ENCODE measurements around the gene MEMO1. TPM values are rescaled to one million over a fixed set of nuclear protein-coding genes. Genes with fewer than 3 reads are reported as not detected.
A peak's percentile ranks its signal among the peaks of the same experiment; 100 is the strongest.

The MEMO1 gene
- total and polyA plus RNA-seq, 9 of the 15 experiments (the other 6 are each of a cell fraction or from before 2014, with no cell fraction given) = 22.1 to 87.7 (median 61.2) TPM

- TF ChIP-seq AFF4 (CRISPR knock-in tag; IDR thresholded peaks at IDR 0.05) = 0 out of 2 replicates have a peak, but pooled peaks have one; percentile 57
Observed at GRCh38 chr2:31997653-31998052, 13.2 kb downstream of the MEMO1 start (continued).

- DNase-seq (ENCODE audit: extremely low read depth in 1 of 4, low spot score in 3 of 4) (no peak), FAIRE-seq (no peak), ATAC-seq (peak; percentile 12)
- Histone ChIP-seq H2AFZ (ENCODE audit: low read depth, low read length) (no peak overlapping the region), H3K4me2 (ENCODE audit: insufficient read depth, low read length) (no peak overlapping the region), H4K20me1 (replicated peaks; ENCODE audit: control insufficient read depth, insufficient read depth, low read length) (peaks cover 7% of the 10 kb centered on the region; the same call in 1 of the 2 replicates), H3K36me3 (ENCODE audit: control insufficient read depth, insufficient read depth, low read length) (no peaks in the 10 kb centered on the region; the same call in none of the 3 replicates), H3K9ac (ENCODE audit: insufficient read depth in 1 of 2, low read depth in 2 of 2, low read length in 2 of 2) (no peak overlapping the region), H3K9me3 (replicated peaks; ENCODE audit: control insufficient read depth, insufficient read depth, low read depth, low read length) (no peaks in the 10 kb centered on the region), H3K27ac (ENCODE audit: extremely low read depth, low read depth, low read length) (no peak overlapping the region), H3K9me1 (ENCODE audit: control insufficient read depth, insufficient read depth, low read length) (no peaks in the 10 kb centered on the region), H3K27me3 (ENCODE audit: control insufficient read depth in 2 of 2, insufficient read depth in 2 of 2, low read length in 2 of 2) (no peaks in the 10 kb centered on the region), H3K4me3 (no peak overlapping the region), H3K79me2 (ENCODE audit: control insufficient read depth, insufficient read depth, low read length) (peaks cover 94% of the 10 kb centered on the region), H3K4me1 (replicated peaks in 1 of 2; ENCODE audit: control insufficient read depth in 2 of 2, insufficient read depth in 2 of 2, low read length in 2 of 2) (peaks cover 16 to 17% of the 10 kb centered on the region in 2 experiments)
- 76% methylated on average over 6 of the region's 6 CpGs for WGBS (ENCODE audit: insufficient coverage, low coverage, missing lambda C conversion rate)
- intact Hi-C loops (cut with micrococcal nuclease) = no loop called here
- in situ Hi-C loops (cut with MboI) = no loop called here
- CTCF ChIA-PET (ENCODE audit: low intra/inter-chr PET ratio) = interaction anchor here (0.6 kb wide), 1 partner anchor 1881 kb away, joined by 3 read pairs; no protein-coding TSS in a partner anchor
- BruUV-seq (replicated peaks) = no TSS peak
- POLR2A ChIA-PET = interaction anchor here (0.7 to 1.9 kb wide), 2 partner anchors 9 to 12 kb away, joined by 3 to 7 read pairs; no protein-coding TSS in a partner anchor
- no peak for TF ChIP-seq FOXM1 (IDR thresholded peaks at IDR 0.05; ENCODE audit: low read depth)
- no peak for TF ChIP-seq FOXM1 (CRISPR knock-in tag; IDR thresholded peaks at IDR 0.05; ENCODE audit: low read depth)
- no peak for TF ChIP-seq ETV5 (CRISPR knock-in tag; IDR thresholded peaks at IDR 0.05; ENCODE audit: low read depth)
- TF ChIP-seq NFIX (CRISPR knock-in tag; IDR thresholded peaks at IDR 0.05; ENCODE audit: low read depth) = no peak
- no peak for TF ChIP-seq ZNF780A (CRISPR knock-in tag; IDR thresholded peaks at IDR 0.05)
- no peak for TF ChIP-seq SUPT5H (IDR thresholded peaks at IDR 0.05)
- TF ChIP-seq RNF219 (CRISPR knock-in tag; IDR thresholded peaks at IDR 0.05) = no peak
- TF ChIP-seq KDM5B (IDR thresholded peaks at IDR 0.05; ENCODE audit: insufficient replicate concordance, low read depth, low read length) = no peak
- TF ChIP-seq ZNF592 (IDR thresholded peaks at IDR 0.05) = no peak
Observed at GRCh38 chr2:31996571-31997150, 14.1 kb downstream of the MEMO1 start.
